GM12878 (cell line): Measurements from ENCODE around the gene GNA14. TPM values are rescaled to one million over a fixed set of nuclear protein-coding genes. Genes with fewer than 3 reads are reported as not detected.

Experiments
- ATAC-seq: fragments of 200-7000 bp; cut with Tn5 transposase; 3 replicates; pipeline ENCODE4 v1.9.1; 2020; ENCODE audit warnings: mild to moderate bottlenecking, moderate library complexity
- BruUV-seq: library from RNA; stranded (reverse); fragments of 400-500 nt; replicated peaks from 2 replicates; lab custom pipeline; 2021; lab: Mats Ljungman, UMichigan
- CTCF ChIA-PET: fragments of 300-600 bp; sonication (Branson Sonifier 250); formaldehyde crosslinking; extraction: SDS; loops from one replicate; lab custom pipeline; 2021; ENCODE audit warnings: inconsistent platforms; lab: Yijun Ruan, JAX
- POLR2A ChIA-PET: fragments of 350-600 bp; formaldehyde crosslinking; extraction: SDS; loops from one replicate; lab custom pipeline; 2021; ENCODE audit warnings: inconsistent platforms; lab: Charles Lee
- RAD21 ChIA-PET: fragments of 300-600 bp; sonication (Branson Sonifier 250); formaldehyde crosslinking; loops from one replicate; lab custom pipeline; 2023; ENCODE audit warnings: antibody characterized with exemption; ENCODE audit not compliant: unreplicated experiment; lab: Charles Lee
- SMC1A ChIA-PET: fragments of 300-600 bp; sonication (Branson Sonifier 250); formaldehyde crosslinking; loops from one replicate; lab custom pipeline; 2023; ENCODE audit not compliant: unreplicated experiment, uncharacterized antibody; lab: Charles Lee
- DNase-seq: peaks from one replicate; pipeline ENCODE4 v3.0.0-alpha.2; 2011; ENCODE audit warnings: low read depth, low spot score
- FAIRE-seq: peaks from 3 replicates; lab custom pipeline; 2011; peaks lifted over from hg19 to GRCh38; lab: Jason Lieb, UNC
- H2AFZ ChIP-seq: 2 replicates; pipeline ENCODE4 v1.6.0; 2011; ENCODE audit warnings: low read depth, low read length, control low read depth; ENCODE audit not compliant: control insufficient read depth
- H3K27ac ChIP-seq: 2 replicates; pipeline ENCODE4 v1.5.1; 2011; ENCODE audit warnings: control low read depth; ENCODE audit not compliant: control insufficient read depth, insufficient read depth
- H3K27me3 ChIP-seq, 2 experiments: replicated peaks in 1 of 2; 2 replicates each; pipeline versions ENCODE4 v1.6.0 to v1.6.1; 2011; ENCODE audit warnings: low read length in 1 of 2; ENCODE audit not compliant: control insufficient read depth in 2 of 2, insufficient read depth in 2 of 2
- H3K36me3 ChIP-seq, 2 experiments: 2 replicates each; pipeline ENCODE4 v1.5.1; 2011; ENCODE audit warnings: low read length in 1 of 2; ENCODE audit not compliant: control insufficient read depth in 2 of 2, insufficient read depth in 2 of 2
- H3K4me1 ChIP-seq: 2 replicates; pipeline ENCODE4 v1.6.1; 2011; ENCODE audit warnings: mild to moderate bottlenecking, low read length, moderate library complexity, mixed read lengths; ENCODE audit not compliant: control insufficient read depth, insufficient read depth
- H3K4me2 ChIP-seq: 2 replicates; pipeline ENCODE4 v1.6.0; 2011; ENCODE audit warnings: control low read depth; ENCODE audit not compliant: control insufficient read depth, insufficient read depth
- H3K4me3 ChIP-seq: fragments of 200-600 bp; sonication (generic); 2 replicates; pipeline ENCODE4 v1.5.1; 2016
- H3K79me2 ChIP-seq: 2 replicates; pipeline ENCODE4 v1.6.0; 2011; ENCODE audit warnings: low read length; ENCODE audit not compliant: control insufficient read depth, insufficient read depth
- H3K9ac ChIP-seq: 2 replicates; pipeline ENCODE4 v1.8.0; 2011; ENCODE audit warnings: low read length, control low read depth, mixed read lengths; ENCODE audit not compliant: control insufficient read depth, insufficient read depth
- H3K9me3 ChIP-seq: replicated peaks from 3 replicates; pipeline ENCODE4 v1.5.1; 2011; ENCODE audit warnings: mild to moderate bottlenecking, low read length; ENCODE audit not compliant: control insufficient read depth, insufficient read depth
- H4K20me1 ChIP-seq: 2 replicates; pipeline ENCODE4 v1.6.0; 2011; ENCODE audit not compliant: control insufficient read depth, insufficient read depth
- ATF7 ChIP-seq: fragments of 450-650 bp; IDR thresholded peaks from 2 replicates; pipeline ENCODE4 v1.6.1; 2016; ENCODE audit warnings: low read depth, mild to moderate bottlenecking
- CREB1 ChIP-seq: IDR thresholded peaks from 2 replicates; pipeline ENCODE4 v1.6.1; 2012; ENCODE audit warnings: low read depth, mild to moderate bottlenecking, inconsistent platforms
- EGR1 ChIP-seq, 2 experiments: IDR thresholded peaks; 1 replicate in 1 of 2; 2 replicates in 1 of 2; pipeline ENCODE4 v1.6.1; 2011 to 2012; ENCODE audit warnings: low read depth in 2 of 2, low read length in 2 of 2, borderline replicate concordance in 1 of 2, mild to moderate bottlenecking in 1 of 2, moderate library complexity in 1 of 2
- GABPA ChIP-seq: IDR thresholded peaks from 2 replicates; pipeline ENCODE4 v1.6.1; 2014; ENCODE audit warnings: antibody characterized with exemption, low read depth, mild to moderate bottlenecking, inconsistent platforms
- MAX ChIP-seq: IDR thresholded peaks from 2 replicates; pipeline ENCODE4 v1.6.1; 2012; ENCODE audit warnings: low read depth, low read length, improper control_type of control experiment
- SIX5 ChIP-seq: IDR thresholded peaks from 2 replicates; pipeline ENCODE4 v1.6.1; 2011; ENCODE audit warnings: mild to moderate bottlenecking, low read depth, low read length, moderate library complexity; ENCODE audit not compliant: severe bottlenecking
- SPI1 ChIP-seq: IDR thresholded peaks from 2 replicates; pipeline ENCODE4 v1.6.1; 2011; ENCODE audit warnings: low read depth, mild to moderate bottlenecking, low read length, moderate library complexity, borderline replicate concordance; ENCODE audit not compliant: insufficient read depth
- TBL1XR1 ChIP-seq: IDR thresholded peaks from 2 replicates; pipeline ENCODE4 v1.6.1; 2012; ENCODE audit warnings: low read depth, low read length, improper control_type of control experiment
- TCF7 ChIP-seq: IDR thresholded peaks from 2 replicates; pipeline ENCODE4 v1.6.1; 2014; ENCODE audit warnings: antibody characterized with exemption, borderline replicate concordance
- ZZZ3 ChIP-seq: IDR thresholded peaks from 2 replicates; pipeline ENCODE4 v1.6.1; 2011; ENCODE audit warnings: low read depth; ENCODE audit not compliant: control insufficient read depth, insufficient read length
- WGBS: methylation state at CpG from one replicate; pipeline ENCODE4 v1.1.6; 2016; ENCODE audit warnings: low lambda C conversion rate; ENCODE audit not compliant: insufficient replicate concordance, insufficient coverage; ENCODE audit errors: missing lambda C conversion rate; 5-methylcytosine and 5-hydroxymethylcytosine counted together
- in situ Hi-C: fragments of 300-500 bp; cut with MboI; formaldehyde crosslinking; loops from 9 replicates; pipeline ENCODE4 v1.14.3; 2018; ENCODE audit warnings: mixed read lengths
- intact Hi-C: fragments of 100-400 bp; cut with micrococcal nuclease; formaldehyde crosslinking; loops from one replicate; pipeline ENCODE4 v1.14.2; 2022; ENCODE audit not compliant: unreplicated experiment
- polyA plus RNA-seq, 11 experiments: library from polyadenylated mRNA; depleted of rRNA in 4 of 11; unstranded in 6 of 11; stranded (reverse) in 5 of 11; fragments of >200 nt; fragmentation: Nextera tagmentation in 4 of 11; fragmentation: Illumina TruSeq in 1 of 11; extraction: Ambion mirVana in 4 of 11; extraction: Trizol in 1 of 11; gene quantifications; 1 replicate in 1 of 11; 2 replicates in 10 of 11; pipeline versions ENCODE4 v1.2.1 to v1.2.3, GENCODE V29; 2011 to 2016; ENCODE audit warnings: inconsistent platforms in 2 of 11, missing spikeins in 2 of 11, low read depth in 1 of 11
- total RNA-seq, 4 experiments: library from RNA; depleted of rRNA in 3 of 4; stranded (reverse); fragments of >200 nt in 3 of 4; fragmentation: Illumina TruSeq in 1 of 4; extraction: Trizol in 1 of 4; gene quantifications; 2 replicates each; pipeline versions ENCODE4 v1.2.1 to v1.2.3, GENCODE V29; 2013 to 2021
- TF ChIP-seq, protein P1 (sequence below): IDR thresholded peaks from 2 replicates; pipeline ENCODE4 v1.6.1; 2011; ENCODE audit warnings: borderline replicate concordance, low read depth, mild to moderate bottlenecking, moderate library complexity, mixed read lengths, low read length; ENCODE audit not compliant: insufficient read depth; ENCODE audit errors: extremely low read length

GNA14 gene
- total and polyA plus RNA-seq, 10 of the 15 experiments (the other 5 are each of a cell fraction or from before 2014, with no cell fraction given), result 0.17 TPM; not detected in 9

DNA sequence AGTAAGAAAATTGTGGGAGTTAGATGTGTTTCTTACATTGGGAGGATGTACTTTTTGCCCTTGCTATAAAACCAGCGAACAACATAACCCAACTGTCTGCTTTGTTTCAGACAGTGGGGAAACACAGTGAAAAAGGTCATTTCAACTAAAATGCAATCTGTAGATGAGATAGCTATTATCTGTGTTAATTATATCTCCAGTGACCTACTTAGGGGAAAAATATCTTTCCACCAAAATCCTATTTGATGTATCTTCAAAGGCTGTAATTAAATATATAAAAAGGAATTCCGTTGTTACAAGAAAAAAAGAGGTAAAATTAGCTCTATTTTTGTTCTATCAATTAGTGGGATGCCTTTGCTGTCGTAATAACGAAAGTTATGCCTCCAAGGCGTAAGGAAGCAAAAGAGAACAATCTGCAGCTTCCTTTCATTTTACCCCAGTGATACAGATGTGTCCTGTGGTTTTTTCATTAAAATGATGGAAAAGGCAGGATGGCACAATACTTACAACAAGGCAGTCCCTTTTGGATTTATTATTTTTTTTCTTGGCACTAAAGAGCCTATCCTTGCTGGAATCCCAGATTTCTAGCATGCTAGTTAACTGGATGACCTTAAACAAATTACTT is 100.9 kb downstream of the GNA14 start:
- intact Hi-C loops (no loop called here), in situ Hi-C loops (no loop called here)
- no peaks in the 10 kb centered on the region for H3K27me3 ChIP-seq
- no peak overlapping the region for H3K27ac ChIP-seq
- no peak for TF ChIP-seq EGR1 (IDR thresholded peaks at IDR 0.05; ENCODE audit: borderline replicate concordance in 1 of 2, low read depth in 2 of 2, low read length in 2 of 2)
- TF ChIP-seq TBL1XR1, result no peak
- TF ChIP-seq CREB1, result no peak
- TF ChIP-seq ATF7, result no peak
- H3K9me3 ChIP-seq, result no peaks in the 10 kb centered on the region; the same call in 2 of the 3 replicates
- SMC1A ChIA-PET, result no interaction called here
- DNase-seq (no peak), FAIRE-seq (no peak), ATAC-seq (no peak)
- H3K4me1 ChIP-seq, result no peaks in the 10 kb centered on the region
- POLR2A ChIA-PET, result no interaction called here
- RAD21 ChIA-PET, result no interaction called here
- H3K36me3 ChIP-seq, result no peaks in the 10 kb centered on the region
- H3K4me3 ChIP-seq, result no peak overlapping the region
- H3K4me2 ChIP-seq, result no peak overlapping the region
- H3K9ac ChIP-seq, result no peak overlapping the region
- no peak overlapping the region for H2AFZ ChIP-seq
- whole genome bisulfite sequencing, result 15% methylated on average over 5 of the region's 5 CpGs
- H3K79me2 ChIP-seq, result no peaks in the 10 kb centered on the region
- CTCF ChIA-PET, result no interaction called here
- no peaks in the 10 kb centered on the region for H4K20me1 ChIP-seq
- BruUV-seq, result no TSS peak

DNA sequence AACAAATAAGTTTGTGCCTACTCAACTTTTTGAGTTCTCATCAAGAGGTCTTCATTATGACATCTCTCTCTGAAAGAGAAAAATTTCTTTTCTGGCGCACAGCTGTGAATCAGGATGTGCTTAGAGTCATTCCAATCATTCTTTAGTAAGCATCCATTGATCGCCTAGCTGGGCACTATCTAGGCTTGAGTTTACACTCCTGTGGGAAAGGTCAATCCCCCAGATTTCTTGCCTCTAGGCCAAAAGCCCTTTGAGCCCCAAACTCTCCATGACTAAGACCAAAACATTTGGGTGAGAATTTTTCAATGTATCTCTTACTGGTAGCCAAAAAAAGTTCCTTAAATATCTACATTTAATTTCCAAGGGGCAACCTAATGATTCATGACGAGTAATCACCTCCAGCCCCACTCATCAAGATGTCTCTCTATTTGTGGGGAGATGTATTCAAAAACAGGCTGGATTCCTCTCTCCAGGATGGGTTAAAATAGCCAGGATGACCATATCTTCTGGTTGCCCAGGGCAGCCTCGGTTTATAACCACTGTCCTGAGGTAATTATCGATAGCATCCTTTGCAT is 101.7 kb downstream of the GNA14 start:
- H3K9ac ChIP-seq, result no peak overlapping the region
- WGBS, result 3% methylated on average over 5 of the region's 5 CpGs
- ATAC-seq (no peak), DNase-seq (no peak), FAIRE-seq (no peak)
- H3K36me3 ChIP-seq, result no peaks in the 10 kb centered on the region
- RAD21 ChIA-PET, result no interaction called here
- in situ Hi-C loops (no loop called here), intact Hi-C loops (no loop called here)
- no peaks in the 10 kb centered on the region for H3K79me2 ChIP-seq
- CTCF ChIA-PET, result no interaction called here
- no peak overlapping the region for H3K27ac ChIP-seq
- POLR2A ChIA-PET, result no interaction called here
- H3K4me1 ChIP-seq, result no peaks in the 10 kb centered on the region
- H4K20me1 ChIP-seq, result no peaks in the 10 kb centered on the region
- SMC1A ChIA-PET, result no interaction called here
- no peak overlapping the region for H3K4me3 ChIP-seq
- H3K27me3 ChIP-seq, result no peaks in the 10 kb centered on the region
- no TSS peak for BruUV-seq
- H2AFZ ChIP-seq, result no peak overlapping the region
- H3K9me3 ChIP-seq, result no peaks in the 10 kb centered on the region; the same call in 2 of the 3 replicates
- H3K4me2 ChIP-seq, result no peak overlapping the region
- no peak for TF ChIP-seq GABPA
- TF ChIP-seq, protein P1, sequence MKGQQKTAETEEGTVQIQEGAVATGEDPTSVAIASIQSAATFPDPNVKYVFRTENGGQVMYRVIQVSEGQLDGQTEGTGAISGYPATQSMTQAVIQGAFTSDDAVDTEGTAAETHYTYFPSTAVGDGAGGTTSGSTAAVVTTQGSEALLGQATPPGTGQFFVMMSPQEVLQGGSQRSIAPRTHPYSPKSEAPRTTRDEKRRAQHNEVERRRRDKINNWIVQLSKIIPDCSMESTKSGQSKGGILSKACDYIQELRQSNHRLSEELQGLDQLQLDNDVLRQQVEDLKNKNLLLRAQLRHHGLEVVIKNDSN, result no peak
- no peak for TF ChIP-seq MAX
- no peak for TF ChIP-seq SPI1
- no peak for TF ChIP-seq ZZZ3
- TF ChIP-seq TCF7, result no peak
- no peak for TF ChIP-seq SIX5
